IMR-90 (cell line): ENCODE results near the gene ADGRG1. TPM values are rescaled to one million over a fixed set of nuclear protein-coding genes. Genes with fewer than 3 reads are reported as not detected.

Source experiments
- ATAC-seq: fragments of 200-7000 bp; cut with Tn5 transposase; 2 replicates; pipeline ENCODE4 v1.9.1; 2020; ENCODE audit warnings: low read depth, mild to moderate bottlenecking, moderate library complexity
- BruUV-seq: library from RNA; stranded (reverse); fragments of 400-500 nt; replicated peaks from 2 replicates; lab custom pipeline; 2021; lab: Mats Ljungman, UMichigan
- CTCF ChIA-PET: fragments of 300-600 bp; formaldehyde crosslinking; extraction: SDS; loops from one replicate; lab custom pipeline; 2021; ENCODE audit warnings: antibody characterized with exemption; lab: Yijun Ruan, JAX
- POLR2A ChIA-PET: fragments of 300-600 bp; sonication (Branson Sonifier 250); formaldehyde crosslinking; loops from one replicate; lab custom pipeline; 2022; ENCODE audit warnings: antibody characterized with exemption; ENCODE audit not compliant: unreplicated experiment; lab: Charles Lee
- DNase-seq: peaks from one replicate; pipeline ENCODE4 v3.0.0; 2013
- H2AFZ ChIP-seq: replicated peaks from 2 replicates; pipeline ENCODE3; 2013; ENCODE audit warnings: low read length, mild to moderate bottlenecking; ENCODE audit not compliant: poor library complexity
- H2AK5ac ChIP-seq: 2 replicates; pipeline ENCODE4 v1.6.1; 2013; ENCODE audit warnings: low read depth, low read length, inconsistent platforms
- H2AK9ac ChIP-seq: replicated peaks from 2 replicates; pipeline ENCODE3; 2013; ENCODE audit warnings: mild to moderate bottlenecking, low read depth, low read length, moderate library complexity; ENCODE audit not compliant: poor library complexity
- H2BK120ac ChIP-seq: 2 replicates; pipeline ENCODE4 v1.6.1; 2013; ENCODE audit warnings: low read depth, low read length, inconsistent platforms
- H2BK15ac ChIP-seq: 3 replicates; pipeline ENCODE4 v1.6.1; 2013; ENCODE audit warnings: low read depth, low read length, inconsistent platforms
- H2BK20ac ChIP-seq: 2 replicates; pipeline ENCODE4 v1.6.1; 2013; ENCODE audit warnings: low read depth, mild to moderate bottlenecking, inconsistent platforms, low read length, moderate library complexity
- H2BK5ac ChIP-seq: 2 replicates; pipeline ENCODE4 v1.6.1; 2013; ENCODE audit warnings: mild to moderate bottlenecking, low read depth, low read length, inconsistent platforms; ENCODE audit not compliant: poor library complexity, severe bottlenecking
- H3K14ac ChIP-seq: replicated peaks from 2 replicates; pipeline ENCODE4 v1.6.1; 2013; ENCODE audit warnings: low read depth, low read length, inconsistent platforms
- H3K18ac ChIP-seq: 2 replicates; pipeline ENCODE4 v1.6.1; 2013; ENCODE audit warnings: low read depth, low read length, control low read depth
- H3K23ac ChIP-seq: 2 replicates; pipeline ENCODE4 v1.6.1; 2013; ENCODE audit warnings: low read depth, low read length, inconsistent platforms
- H3K27ac ChIP-seq: 2 replicates; pipeline ENCODE4 v1.5.1; 2013; ENCODE audit warnings: mild to moderate bottlenecking, control low read depth, low read length; ENCODE audit not compliant: insufficient read depth
- H3K27me3 ChIP-seq: 2 replicates; pipeline ENCODE4 v1.6.1; 2013; ENCODE audit warnings: low read length; ENCODE audit not compliant: control insufficient read depth, insufficient read depth
- H3K36me3 ChIP-seq: 2 replicates; pipeline ENCODE4 v1.6.1; 2013; ENCODE audit warnings: low read length, mixed read lengths; ENCODE audit not compliant: control insufficient read depth, insufficient read depth
- H3K4ac ChIP-seq: 2 replicates; pipeline ENCODE4 v1.6.1; 2013; ENCODE audit warnings: low read depth, low read length, inconsistent platforms
- H3K4me1 ChIP-seq: 2 replicates; pipeline ENCODE4 v1.6.1; 2013; ENCODE audit warnings: low read length, mixed read lengths; ENCODE audit not compliant: control insufficient read depth, insufficient read depth
- H3K4me2 ChIP-seq: 2 replicates; pipeline ENCODE4 v1.6.1; 2013; ENCODE audit warnings: low read depth, mild to moderate bottlenecking, control low read depth, low read length, moderate library complexity
- H3K4me3 ChIP-seq: 2 replicates; pipeline ENCODE4 v1.5.1; 2013; ENCODE audit warnings: low read depth, mild to moderate bottlenecking, control low read depth, low read length, moderate library complexity; ENCODE audit not compliant: insufficient read depth
- H3K56ac ChIP-seq: 2 replicates; pipeline ENCODE4 v1.6.1; 2013; ENCODE audit warnings: low read length, inconsistent platforms; ENCODE audit not compliant: insufficient read depth; ENCODE audit errors: extremely low read depth
- H3K79me1 ChIP-seq, 2 experiments: 2 replicates each; pipeline ENCODE4 v1.6.1; 2013; ENCODE audit warnings: low read length in 2 of 2, inconsistent platforms in 1 of 2, low read depth in 1 of 2
- H3K9ac ChIP-seq: 2 replicates; pipeline ENCODE4 v1.6.1; 2013; ENCODE audit warnings: low read depth, low read length, control low read depth
- H3K9me1 ChIP-seq: 2 replicates; pipeline ENCODE4 v1.6.1; 2013; ENCODE audit warnings: low read length, inconsistent platforms; ENCODE audit not compliant: insufficient read depth
- H3K9me3 ChIP-seq: 2 replicates; pipeline ENCODE4 v1.6.1; 2013; ENCODE audit warnings: low read length; ENCODE audit not compliant: control insufficient read depth, insufficient read depth
- H4K20me1 ChIP-seq: 2 replicates; pipeline ENCODE4 v1.6.1; 2013; ENCODE audit warnings: low read length, inconsistent platforms; ENCODE audit not compliant: insufficient read depth
- H4K5ac ChIP-seq: 2 replicates; pipeline ENCODE4 v1.6.1; 2013; ENCODE audit warnings: mild to moderate bottlenecking, low read depth, low read length, control low read depth
- H4K8ac ChIP-seq, 2 experiments: 2 replicates each; pipeline ENCODE4 v1.6.1; 2013; ENCODE audit warnings: low read depth in 2 of 2, low read length in 2 of 2, control low read depth in 1 of 2, inconsistent platforms in 1 of 2
- H4K91ac ChIP-seq: 2 replicates; pipeline ENCODE4 v1.6.1; 2013; ENCODE audit warnings: low read depth, low read length, inconsistent platforms; ENCODE audit not compliant: insufficient read depth
- BHLHE40 ChIP-seq: fragments of 150-350 bp; IDR thresholded peaks from 2 replicates; pipeline ENCODE4 v1.6.1; 2016; ENCODE audit warnings: mild to moderate bottlenecking, low read depth, low read length
- CHD1 ChIP-seq: IDR thresholded peaks from 2 replicates; pipeline ENCODE4 v1.6.1; 2012; ENCODE audit warnings: low read depth, low read length, improper control_type of control experiment
- CTCF ChIP-seq: conservative IDR thresholded peaks from 2 replicates; pipeline ENCODE4 v1.5.1; 2012; ENCODE audit warnings: mild to moderate bottlenecking, low read depth, low read length, improper control_type of control experiment
- ELK1 ChIP-seq: fragments of 150-350 bp; IDR thresholded peaks from 2 replicates; pipeline ENCODE4 v1.6.1; 2016; ENCODE audit warnings: low read depth, mild to moderate bottlenecking, low read length, moderate library complexity, borderline replicate concordance
- FOS ChIP-seq: fragments of 150-350 bp; IDR thresholded peaks from 2 replicates; pipeline ENCODE4 v1.6.1; 2016; ENCODE audit warnings: low read depth, low read length
- MAZ ChIP-seq: IDR thresholded peaks from 2 replicates; pipeline ENCODE4 v1.6.1; 2012; ENCODE audit warnings: low read depth, mild to moderate bottlenecking, low read length, improper control_type of control experiment, moderate library complexity, borderline replicate concordance
- MXI1 ChIP-seq: IDR thresholded peaks from 2 replicates; pipeline ENCODE4 v1.6.1; 2012; ENCODE audit warnings: low read depth, mild to moderate bottlenecking, low read length, moderate library complexity, borderline replicate concordance
- NFE2L2 ChIP-seq: fragments of 150-350 bp; IDR thresholded peaks from 2 replicates; pipeline ENCODE4 v1.6.1; 2016; ENCODE audit warnings: low read depth, mild to moderate bottlenecking, low read length
- POLR2A ChIP-seq: IDR thresholded peaks from 2 replicates; pipeline ENCODE4 v1.6.1; 2012; ENCODE audit warnings: mild to moderate bottlenecking, low read depth, low read length
- RAD21 ChIP-seq: IDR thresholded peaks from 2 replicates; pipeline ENCODE4 v1.6.1; 2012; ENCODE audit warnings: low read length, improper control_type of control experiment
- RCOR1 ChIP-seq: IDR thresholded peaks from 2 replicates; pipeline ENCODE4 v1.6.1; 2012; ENCODE audit warnings: mild to moderate bottlenecking, low read length, improper control_type of control experiment; ENCODE audit not compliant: insufficient replicate concordance
- RFX5 ChIP-seq: IDR thresholded peaks from 2 replicates; pipeline ENCODE4 v1.8.0; 2012; ENCODE audit warnings: low read depth, mild to moderate bottlenecking, low read length, moderate library complexity
- SMC3 ChIP-seq: fragments of 150-350 bp; IDR thresholded peaks from 2 replicates; pipeline ENCODE4 v1.6.1; 2016; ENCODE audit warnings: low read depth, mild to moderate bottlenecking, antibody characterized with exemption, low read length, moderate library complexity
- USF2 ChIP-seq: fragments of 150-350 bp; IDR thresholded peaks from 2 replicates; pipeline ENCODE4 v1.6.1; 2017; ENCODE audit warnings: mild to moderate bottlenecking, antibody characterized with exemption, low read length, low read depth
- WGBS, 2 experiments: methylation state at CpG; one replicate each; pipeline versions ENCODE4 v1.1.5 to v1.1.7; 2013; ENCODE audit warnings: missing lambda C conversion rate in 2 of 2; ENCODE audit not compliant: insufficient read length in 1 of 2; ENCODE audit errors: extremely low coverage in 2 of 2; 5-methylcytosine and 5-hydroxymethylcytosine counted together
- dilution Hi-C: fragments of 300-500 bp; cut with HindIII; formaldehyde crosslinking; loops from one replicate; pipeline ENCODE4 v1.14.3; 2018; ENCODE audit warnings: low sequenced_read_pairs; ENCODE audit not compliant: unreplicated experiment
- in situ Hi-C: fragments of 300-500 bp; cut with MboI; formaldehyde crosslinking; loops from 3 replicates; pipeline ENCODE4 v1.14.3; 2019; ENCODE audit warnings: low sequenced_read_pairs, inconsistent platforms, mixed read lengths
- intact Hi-C: fragments of 100-400 bp; cut with micrococcal nuclease; formaldehyde crosslinking; loops from 2 replicates; pipeline ENCODE4 v1.10.0; 2022
- polyA plus RNA-seq, 3 experiments: library from polyadenylated mRNA; depleted of rRNA; stranded (reverse); fragments of >200 nt; gene quantifications; 2 replicates each; pipeline ENCODE4 v1.2.3, GENCODE V29; 2012; ENCODE audit warnings: low replicate concordance in 1 of 3
- total RNA-seq: library from RNA; depleted of rRNA; stranded (reverse); fragments of >200 nt; gene quantifications from 2 replicates; pipeline ENCODE4 v1.2.3, GENCODE V29; 2012

The ADGRG1 gene
- total and polyA plus RNA-seq, 2 of the 4 experiments (the other 2 are of a cell fraction): 0.90 to 8.4 TPM

- dilution Hi-C loops: no loop called here
- no peak overlapping the region for H2BK120ac ChIP-seq
- no peak for DNase-seq
- TF ChIP-seq ELK1 (no peak), FOS (no peak), SMC3 (no peak), CHD1 (no peak), RFX5 (no peak), BHLHE40 (no peak), MXI1 (no peak), POLR2A (no peak), RCOR1 (no peak), RAD21 (no peak), USF2 (no peak), MAZ (no peak), NFE2L2 (no peak), CTCF (no peak)
Observed at GRCh38 chr16:57603115-57604024, 25.1 kb upstream of the ADGRG1 start.

More at GRCh38 chr16:57603115-57604024, 25.1 kb upstream of the ADGRG1 start:
- H3K4me2 ChIP-seq: no peak overlapping the region
- no peak overlapping the region for H2AK9ac ChIP-seq
- ChIA-PET CTCF (interaction anchor here (1.0 kb wide), 1 partner anchor 12 kb away, joined by 3 read pairs; no protein-coding TSS in a partner anchor), POLR2A (interaction anchor here (0.6 kb wide), 1 partner anchor 9 kb away, joined by 3 read pairs; no protein-coding TSS in a partner anchor)
- no peak overlapping the region for H4K8ac ChIP-seq
- H3K4ac ChIP-seq: no peak overlapping the region
- H2AK5ac ChIP-seq: no peak overlapping the region
- H2BK20ac ChIP-seq: no peak overlapping the region
- no peak overlapping the region for H2BK5ac ChIP-seq
- no peak overlapping the region for H3K4me3 ChIP-seq
- H3K79me1 ChIP-seq: no peaks in the 10 kb centered on the region
- H4K20me1 ChIP-seq: no peaks in the 10 kb centered on the region
- no peaks in the 10 kb centered on the region for H3K36me3 ChIP-seq
- intact Hi-C loops (no loop called here), in situ Hi-C loops (loop anchor here (5.0 kb wide), 1 partner anchor 39 kb away; no protein-coding TSS in a partner anchor)
- WGBS, 2 experiments: 83% methylated on average over 3 of the region's 17 CpGs; no CpG with 5 or more reads in 1 of the 2 experiments
- no peak overlapping the region for H3K14ac ChIP-seq
- H3K9me1 ChIP-seq: no peaks in the 10 kb centered on the region; the same call in 1 of the 2 replicates
- peaks cover 28% of the 10 kb centered on the region for H3K27me3 ChIP-seq
- no peak overlapping the region for H4K91ac ChIP-seq
- H4K5ac ChIP-seq: no peak overlapping the region
- no peak overlapping the region for H3K9ac ChIP-seq
- no peak overlapping the region for H2AFZ ChIP-seq
- no peak overlapping the region for H3K18ac ChIP-seq
- ATAC-seq: no peak
- H2BK15ac ChIP-seq: no peak overlapping the region
- no peak overlapping the region for H3K56ac ChIP-seq
- no peaks in the 10 kb centered on the region for H3K4me1 ChIP-seq
- no TSS peak for BruUV-seq
- H3K9me3 ChIP-seq: no peaks in the 10 kb centered on the region
- H3K27ac ChIP-seq: no peak overlapping the region
- H3K23ac ChIP-seq: no peak overlapping the region
